CD14-positive monocyte (primary cell): ENCODE data around the gene NCAM1. TPM values are rescaled to one million over a fixed set of nuclear protein-coding genes. Genes with fewer than 3 reads are reported as not detected.

Experiments
- DNase-seq, 3 donors: peaks; one replicate each; pipeline ENCODE4 v3.0.0-alpha.2; 2011 to 2022
- H2AFZ ChIP-seq: 2 replicates; pipeline ENCODE4 v1.6.0; 2012; ENCODE audit warnings: mild to moderate bottlenecking, low read depth, low read length, inconsistent platforms; ENCODE audit not compliant: insufficient read depth, poor library complexity, severe bottlenecking
- H3K27ac ChIP-seq, 2 donors: 1 replicate in 1 of 2; 2 replicates in 1 of 2; pipeline ENCODE4 v1.5.1; 2012 to 2013; ENCODE audit warnings: low read length in 2 of 2, control low read depth in 1 of 2, inconsistent platforms in 1 of 2, low read depth in 1 of 2, mild to moderate bottlenecking in 1 of 2
- H3K27me3 ChIP-seq, 2 donors: one replicate each; pipeline versions ENCODE4 v1.6.0 to v1.6.1; 2011 to 2013; ENCODE audit warnings: low read length in 2 of 2; ENCODE audit not compliant: control insufficient read depth in 2 of 2, insufficient read depth in 2 of 2
- H3K36me3 ChIP-seq, 2 donors: replicated peaks in 1 of 2; 1 replicate in 1 of 2; 2 replicates in 1 of 2; pipeline versions ENCODE4 v1.5.1 to v1.6.1; 2012 to 2013; ENCODE audit warnings: low read length in 2 of 2, control low read depth in 1 of 2, inconsistent platforms in 1 of 2, mild to moderate bottlenecking in 1 of 2; ENCODE audit not compliant: insufficient read depth in 2 of 2, control insufficient read depth in 1 of 2
- H3K4me1 ChIP-seq, 2 donors: 1 replicate in 1 of 2; 2 replicates in 1 of 2; pipeline versions ENCODE4 v1.5.1 to v1.6.1; 2012 to 2013; ENCODE audit warnings: low read length in 2 of 2, control low read depth in 1 of 2, inconsistent platforms in 1 of 2, mild to moderate bottlenecking in 1 of 2, moderate library complexity in 1 of 2; ENCODE audit not compliant: insufficient read depth in 2 of 2, control insufficient read depth in 1 of 2
- H3K4me2 ChIP-seq: replicated peaks from 2 replicates; pipeline ENCODE3; 2012; ENCODE audit warnings: low read length, moderate library complexity, mild to moderate bottlenecking; ENCODE audit not compliant: poor library complexity, severe bottlenecking; ENCODE audit errors: extremely low read depth
- H3K4me3 ChIP-seq, 3 experiments: fragments of 200-600 bp in 1 of 3; sonication (generic) in 1 of 3; replicated peaks in 1 of 3; 1 replicate in 2 of 3; 2 replicates in 1 of 3; pipeline ENCODE4 v1.5.1; 2011 to 2013; ENCODE audit warnings: low read length in 3 of 3, mild to moderate bottlenecking in 3 of 3, control low read depth in 2 of 3, low read depth in 2 of 3, inconsistent platforms in 1 of 3, moderate library complexity in 1 of 3
- H3K79me2 ChIP-seq: 2 replicates; pipeline ENCODE4 v1.6.0; 2012; ENCODE audit warnings: mild to moderate bottlenecking, control low read depth, inconsistent platforms, low read length, moderate library complexity; ENCODE audit not compliant: insufficient read depth
- H3K9ac ChIP-seq: 2 replicates; pipeline ENCODE4 v1.6.0; 2017; ENCODE audit warnings: low read length, mild to moderate bottlenecking; ENCODE audit not compliant: insufficient read depth, poor library complexity, severe bottlenecking
- H3K9me3 ChIP-seq, 2 donors: replicated peaks in 1 of 2; 1 replicate in 1 of 2; 2 replicates in 1 of 2; pipeline versions ENCODE4 v1.5.1 to v1.6.1; 2012 to 2013; ENCODE audit warnings: low read length in 2 of 2, control low read depth in 1 of 2; ENCODE audit not compliant: control insufficient read depth in 1 of 2, insufficient read depth in 1 of 2
- H4K20me1 ChIP-seq: 2 replicates; pipeline ENCODE4 v1.6.0; 2012; ENCODE audit warnings: mild to moderate bottlenecking, low read length, control low read depth, moderate library complexity; ENCODE audit not compliant: insufficient read depth
- H3K27ac Mint-ChIP-seq, 7 donors: one replicate each; pipeline ENCODE4 v1.8.0; 2020; ENCODE audit warnings: mild to moderate bottlenecking in 7 of 7, mixed read lengths in 7 of 7, moderate library complexity in 6 of 7, inconsistent platforms in 2 of 7
- H3K27me3 Mint-ChIP-seq, 3 donors: one replicate each; pipeline ENCODE4 v1.8.0; 2021 to 2022; ENCODE audit warnings: low read depth in 3 of 3, mild to moderate bottlenecking in 3 of 3, mixed read lengths in 3 of 3, moderate library complexity in 3 of 3, inconsistent platforms in 1 of 3
- H3K36me3 Mint-ChIP-seq, 2 donors: one replicate each; pipeline ENCODE4 v1.8.0; 2020; ENCODE audit warnings: mixed read lengths in 2 of 2, inconsistent platforms in 1 of 2, mild to moderate bottlenecking in 1 of 2
- H3K4me1 Mint-ChIP-seq: one replicate; pipeline ENCODE4 v1.8.0; 2020; ENCODE audit warnings: mild to moderate bottlenecking, mixed read lengths
- H3K4me3 Mint-ChIP-seq, 2 donors: one replicate each; pipeline ENCODE4 v1.8.0; 2020; ENCODE audit warnings: mild to moderate bottlenecking in 2 of 2, mixed read lengths in 2 of 2, moderate library complexity in 1 of 2
- H3K9me3 Mint-ChIP-seq, 7 donors: one replicate each; pipeline ENCODE4 v1.8.0; 2020 to 2022; ENCODE audit warnings: mixed read lengths in 7 of 7, mild to moderate bottlenecking in 6 of 7, moderate library complexity in 6 of 7, inconsistent platforms in 2 of 7
- CTCF ChIP-seq: fragments of 200-600 bp; IDR thresholded peaks from one replicate; pipeline ENCODE4 v1.8.0; 2022; ENCODE audit warnings: antibody characterized with exemption, mild to moderate bottlenecking
- WGBS: methylation state at CpG from one replicate; pipeline ENCODE4 v1.1.5; 2013; ENCODE audit warnings: missing lambda C conversion rate; ENCODE audit not compliant: insufficient coverage; 5-methylcytosine and 5-hydroxymethylcytosine counted together
- intact Hi-C, 2 donors: fragments of 100-400 bp; cut with micrococcal nuclease; formaldehyde crosslinking; loops; one replicate each; pipeline versions ENCODE4 v1.15.0 to v1.15.1; 2023
- polyA plus RNA-seq, 3 donors: library from polyadenylated mRNA; depleted of rRNA in 1 of 3; unstranded in 2 of 3; stranded (reverse) in 1 of 3; fragments of 300-500 nt in 2 of 3; fragments of >200 nt in 1 of 3; fragmentation: Illumina TruSeq in 2 of 3; gene quantifications; 1 replicate in 2 of 3; 2 replicates in 1 of 3; pipeline ENCODE4 v1.2.3, GENCODE V29; 2012 to 2021

Gene NCAM1
- polyA plus RNA-seq, 3 donors, result 0.65 to 0.69 TPM; not detected in 1

DNA sequence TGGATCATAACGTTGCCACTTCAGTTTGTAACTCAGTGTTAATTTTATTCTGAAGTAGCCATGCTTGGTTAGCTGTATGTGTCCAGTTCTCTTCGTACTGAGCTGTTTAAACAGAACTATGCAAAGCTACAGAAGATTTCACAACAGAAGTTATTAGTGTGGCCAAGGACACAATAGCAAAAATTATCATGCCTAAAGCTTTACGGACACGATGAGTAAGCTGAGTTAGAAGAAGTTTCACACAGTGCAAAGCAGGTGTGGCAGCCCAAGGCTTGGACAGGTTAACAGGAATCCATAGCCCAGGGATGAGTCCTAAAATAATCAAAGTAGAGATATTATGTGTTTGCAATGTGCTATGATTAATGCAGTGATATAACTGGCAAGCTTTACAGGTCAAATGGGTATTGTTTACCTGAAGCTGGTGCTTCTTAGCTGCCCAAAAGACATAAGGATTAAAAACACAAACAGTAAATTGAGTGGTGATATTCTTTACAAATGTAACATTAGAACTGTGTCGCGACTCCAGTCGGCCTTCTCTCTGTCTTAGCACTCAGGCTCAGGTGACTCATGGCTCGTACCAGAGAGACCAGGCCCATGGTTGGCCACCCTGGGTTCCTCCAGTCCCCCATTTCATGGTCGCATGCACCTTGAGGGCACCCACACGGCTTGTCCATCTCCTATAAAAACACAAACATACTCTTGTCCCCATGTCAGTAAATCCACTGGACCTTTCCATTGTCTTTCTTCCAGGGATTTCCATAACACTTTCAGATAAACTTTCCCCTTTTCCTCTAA is 35.5 kb upstream of the NCAM1 start:
- no peaks in the 10 kb centered on the region for H3K9me3 ChIP-seq
- no peaks in the 10 kb centered on the region for H3K4me1 ChIP-seq
- no peaks in the 10 kb centered on the region for H3K27me3 ChIP-seq
- H2AFZ ChIP-seq, result no peak overlapping the region
- WGBS, result 89% methylated on average over 9 of the region's 10 CpGs
- H3K9me3 Mint-ChIP-seq, result peaks cover 0 to 3% (median 2%) of the 10 kb centered on the region in 7 donors
- no peaks in the 10 kb centered on the region for H3K36me3 Mint-ChIP-seq
- DNase-seq, result no peak
- no peaks in the 10 kb centered on the region for H3K36me3 ChIP-seq
- no peak overlapping the region for H3K9ac ChIP-seq
- no peaks in the 10 kb centered on the region for H4K20me1 ChIP-seq
- H3K4me1 Mint-ChIP-seq, result no peaks in the 10 kb centered on the region
- no peak overlapping the region for H3K4me2 ChIP-seq
- no peaks in the 10 kb centered on the region for H3K79me2 ChIP-seq
- H3K27me3 Mint-ChIP-seq, result peaks cover 1 to 9% (median 3%) of the 10 kb centered on the region in 3 donors
- H3K4me3 ChIP-seq, result no peak overlapping the region
- intact Hi-C loops, result no loop called here
- no peak overlapping the region for H3K27ac Mint-ChIP-seq
- no peak overlapping the region for H3K4me3 Mint-ChIP-seq
- no peak overlapping the region for H3K27ac ChIP-seq
- no peak for TF ChIP-seq CTCF

DNA sequence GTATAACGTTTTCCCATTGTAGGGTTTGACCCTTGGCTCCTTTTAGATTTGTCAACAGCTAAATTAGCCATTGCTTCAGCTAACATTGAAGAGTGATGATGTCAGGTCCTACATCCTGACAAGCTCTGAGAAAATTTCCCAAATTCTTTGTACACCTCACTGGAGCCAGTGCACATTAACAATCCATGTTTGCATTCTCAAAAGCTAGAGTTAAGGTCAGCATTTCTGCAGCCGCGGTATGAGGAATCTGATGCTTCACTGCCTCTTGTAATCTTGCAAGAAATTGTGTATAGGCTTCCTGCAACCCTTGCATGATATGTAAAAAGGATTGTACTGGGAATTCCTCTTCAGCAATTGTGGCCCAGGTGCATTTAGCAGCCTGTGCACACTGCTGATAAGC is 33.1 kb upstream of the NCAM1 start:
- H3K4me3 ChIP-seq, result no peak overlapping the region
- no peaks in the 10 kb centered on the region for H3K27me3 ChIP-seq
- no peaks in the 10 kb centered on the region for H3K4me1 Mint-ChIP-seq
- H4K20me1 ChIP-seq, result no peaks in the 10 kb centered on the region
- H3K36me3 Mint-ChIP-seq, result no peaks in the 10 kb centered on the region
- H3K27me3 Mint-ChIP-seq, result peaks cover 5 to 13% (median 5%) of the 10 kb centered on the region in 3 donors
- H3K9ac ChIP-seq, result no peak overlapping the region
- intact Hi-C loops, result no loop called here
- no peaks in the 10 kb centered on the region for H3K36me3 ChIP-seq
- H3K4me2 ChIP-seq, result no peak overlapping the region
- H3K9me3 ChIP-seq, result no peaks in the 10 kb centered on the region
- peaks cover 0 to 3% (median 2%) of the 10 kb centered on the region in 7 donors for H3K9me3 Mint-ChIP-seq
- H3K4me1 ChIP-seq, result no peaks in the 10 kb centered on the region
- whole genome bisulfite sequencing, result 100% methylated on average over 2 of the region's 3 CpGs
- H3K27ac Mint-ChIP-seq, result no peak overlapping the region
- no peak for TF ChIP-seq CTCF
- no peak for DNase-seq
- H3K79me2 ChIP-seq, result no peaks in the 10 kb centered on the region
- H3K4me3 Mint-ChIP-seq, result no peak overlapping the region
- no peak overlapping the region for H3K27ac ChIP-seq
- H2AFZ ChIP-seq, result no peak overlapping the region
